ENCODE data around the gene RGL1. TPM values are rescaled to one million over a fixed set of nuclear protein-coding genes. Genes with fewer than 3 reads are reported as not detected.
A peak's percentile ranks its signal among the peaks of the same experiment; 100 is the strongest.

RGL1 gene
- total RNA-seq, 2 donors from 2014 or later, result 1.0 to 1.4 TPM

DNA sequence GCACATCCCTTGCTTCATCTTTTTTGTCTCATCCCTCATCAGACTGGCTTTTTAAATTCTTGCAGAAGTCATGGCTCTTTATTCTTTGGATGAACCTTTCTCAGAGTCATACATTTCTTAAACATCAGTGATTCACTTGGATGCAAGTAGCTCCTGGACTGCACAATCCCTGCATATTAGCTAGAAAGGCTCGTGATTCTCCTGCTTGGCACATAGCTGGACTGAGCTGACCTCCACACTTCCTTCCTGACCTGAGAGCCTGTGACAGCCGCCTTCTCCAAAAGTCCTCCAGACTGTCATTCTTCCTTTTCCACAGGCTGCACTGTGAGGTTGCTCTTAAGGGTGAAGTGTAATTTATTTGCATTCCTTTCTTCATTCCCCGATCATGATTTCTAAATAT is 109.4 kb downstream of the RGL1 start:
- Mint-ChIP-seq H3K27ac (no peak overlapping the region), H3K4me3 (no peak overlapping the region), H3K36me3 (ENCODE audit: low read depth) (peaks cover 7% of the 10 kb centered on the region), H3K27me3 (peaks cover 4% of the 10 kb centered on the region), H3K4me1 (peaks cover 26% of the 10 kb centered on the region)
- no peak for ATAC-seq
- H3K9me3 ChIP-seq (ENCODE audit: control insufficient read depth, low read length, poor library complexity, severe bottlenecking), result no peaks in the 10 kb centered on the region
- no peak for DNase-seq

DNA sequence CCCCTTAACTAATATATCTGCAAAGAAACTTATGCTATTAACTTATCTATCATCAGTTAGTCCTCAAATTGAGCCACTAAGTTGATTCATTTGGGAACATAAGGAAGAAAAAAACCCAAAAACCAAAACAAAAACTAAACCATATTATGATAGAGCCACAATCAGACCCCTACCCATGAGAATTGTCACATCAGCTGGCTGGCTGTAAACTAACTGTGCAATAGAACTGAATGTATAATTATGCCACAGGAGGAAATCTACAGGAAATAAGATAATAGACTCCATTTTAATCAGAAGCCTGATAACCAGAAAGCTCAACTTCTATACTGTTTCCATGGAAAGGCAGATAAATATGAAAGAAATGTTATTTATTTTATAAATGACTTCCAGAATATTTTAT is 110.0 kb downstream of the RGL1 start:
- no peak for DNase-seq
- Mint-ChIP-seq H3K27me3 (peaks cover 4% of the 10 kb centered on the region), H3K4me1 (peaks cover 23% of the 10 kb centered on the region), H3K4me3 (no peak overlapping the region), H3K27ac (no peak overlapping the region), H3K36me3 (ENCODE audit: low read depth) (peaks cover 7% of the 10 kb centered on the region)
- H3K9me3 ChIP-seq (ENCODE audit: control insufficient read depth, low read length, poor library complexity, severe bottlenecking), result no peaks in the 10 kb centered on the region
- no peak for ATAC-seq

DNA sequence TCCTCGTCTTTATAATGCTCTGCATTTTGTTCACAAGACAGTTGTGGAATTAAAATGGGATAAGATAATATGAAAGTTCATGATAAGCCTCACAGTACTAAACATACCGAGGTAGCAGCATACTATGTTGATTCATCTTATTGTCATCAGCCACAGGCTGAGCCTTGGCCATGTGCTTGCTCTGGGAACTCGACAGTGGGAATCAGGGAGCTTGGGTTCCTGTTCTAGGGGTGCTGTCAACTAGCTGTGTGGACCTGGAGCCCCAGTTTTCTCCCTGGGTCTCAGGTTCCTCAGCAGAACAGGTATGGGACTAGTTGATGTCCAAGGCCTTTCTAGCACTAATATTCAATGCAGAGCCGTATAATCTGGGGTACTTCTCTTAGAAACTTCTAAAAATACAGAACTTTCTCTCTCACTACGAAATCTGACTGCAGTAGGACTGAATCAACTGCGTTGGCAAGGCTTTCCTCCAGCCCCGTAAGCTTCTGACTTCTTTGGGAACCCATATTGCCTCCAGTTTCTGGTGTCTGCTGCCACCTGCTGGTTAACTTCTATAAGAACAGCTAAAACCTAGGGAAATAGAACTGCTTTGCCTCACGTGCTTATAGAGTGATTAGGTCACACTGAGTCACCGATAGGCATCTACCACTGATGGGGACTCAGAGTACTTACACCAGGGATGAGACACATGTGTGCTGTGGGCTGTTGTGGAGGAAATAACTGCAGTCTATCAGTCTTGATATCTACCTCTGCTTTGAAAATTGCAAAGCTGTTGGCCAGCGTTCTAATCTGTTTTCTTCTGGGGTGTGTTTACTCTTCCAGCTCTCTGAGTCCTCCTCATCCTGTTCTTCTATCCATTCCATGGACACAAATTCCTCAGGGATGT is 110.9 kb downstream of the RGL1 start:
- Mint-ChIP-seq H3K27ac (peak overlapping the region; percentile 56), H3K4me3 (peak overlapping the region; percentile 45), H3K4me1 (peaks cover 17% of the 10 kb centered on the region), H3K27me3 (no peaks in the 10 kb centered on the region), H3K36me3 (ENCODE audit: low read depth) (peaks cover 3% of the 10 kb centered on the region)
- DNase-seq (peak; percentile 25 to 58 (median 46)), ATAC-seq (peak; percentile 98)
- H3K9me3 ChIP-seq (ENCODE audit: control insufficient read depth, low read length, poor library complexity, severe bottlenecking), result no peaks in the 10 kb centered on the region

DNA sequence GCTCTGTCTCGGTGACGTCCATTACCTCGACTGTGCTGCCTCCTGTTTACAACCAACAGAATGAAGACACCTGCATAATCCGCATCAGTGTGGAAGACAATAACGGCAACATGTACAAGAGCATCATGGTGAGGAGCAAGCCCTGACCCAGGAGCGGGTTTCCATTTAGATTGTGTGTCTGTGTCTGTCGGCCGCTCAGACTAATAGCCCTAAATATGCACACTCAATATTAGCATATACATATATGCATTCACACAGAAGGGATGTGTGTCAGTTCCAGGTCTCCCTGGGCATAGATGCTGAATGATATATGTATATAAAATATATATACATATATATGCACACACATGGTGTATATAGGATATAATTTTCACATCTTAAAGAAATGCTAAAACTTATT is 111.7 kb downstream of the RGL1 start:
- H3K9me3 ChIP-seq (ENCODE audit: control insufficient read depth, low read length, poor library complexity, severe bottlenecking), result no peaks in the 10 kb centered on the region
- H3K27ac Mint-ChIP-seq, result peak overlapping the region; percentile 56
- no peak overlapping the region for H3K4me3 Mint-ChIP-seq
- no peak for DNase-seq
- H3K4me1 Mint-ChIP-seq, result peaks cover 17% of the 10 kb centered on the region
- no peaks in the 10 kb centered on the region for H3K27me3 Mint-ChIP-seq
- no peak for ATAC-seq
- H3K36me3 Mint-ChIP-seq (ENCODE audit: low read depth), result peaks cover 3% of the 10 kb centered on the region

DNA sequence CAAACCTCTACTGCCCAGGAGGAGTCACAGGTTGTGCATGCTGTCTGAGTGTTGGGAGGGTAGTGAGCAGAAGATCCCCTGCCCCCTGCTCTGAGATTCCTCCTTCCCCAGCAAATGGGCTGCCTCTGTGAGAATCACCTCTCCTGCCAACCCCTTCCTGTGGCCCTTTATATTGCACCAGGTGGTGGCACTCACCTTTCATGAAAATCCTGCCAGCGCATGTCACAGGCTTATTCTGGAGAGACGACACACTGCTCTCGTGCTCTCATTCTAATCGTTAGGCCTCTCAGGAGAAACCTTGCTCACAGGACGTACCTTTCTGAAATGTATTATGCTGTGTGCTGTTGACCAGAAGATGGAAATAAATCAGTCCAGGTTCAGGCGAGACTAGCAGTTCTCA is 113.7 kb downstream of the RGL1 start:
- no peak overlapping the region for H3K4me3 Mint-ChIP-seq

DNA sequence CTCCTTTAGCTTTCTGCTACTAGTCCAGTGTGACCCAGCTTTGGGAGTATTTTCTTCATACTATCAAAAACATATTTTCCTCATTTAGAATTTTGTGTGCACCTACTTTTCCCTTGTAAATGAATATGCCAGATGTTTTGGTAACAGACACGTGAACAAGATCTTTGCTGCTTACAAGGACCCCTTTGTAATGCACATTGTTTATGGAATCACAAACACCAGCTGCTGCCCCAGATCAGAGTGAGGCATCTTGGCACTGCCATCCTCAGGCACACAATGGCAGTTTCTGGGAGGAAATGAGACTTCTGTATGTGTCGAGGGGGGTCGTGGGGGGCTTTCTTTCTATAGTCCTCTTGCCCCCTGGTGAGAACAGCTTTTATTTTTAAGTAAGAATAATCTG is 115.7 kb downstream of the RGL1 start:
- Mint-ChIP-seq H3K27ac (no peak overlapping the region), H3K27me3 (no peaks in the 10 kb centered on the region), H3K4me1 (peaks cover 8% of the 10 kb centered on the region), H3K4me3 (no peak overlapping the region), H3K36me3 (ENCODE audit: low read depth) (peaks cover 8% of the 10 kb centered on the region)
- H3K9me3 ChIP-seq (ENCODE audit: control insufficient read depth, low read length, poor library complexity, severe bottlenecking), result no peaks in the 10 kb centered on the region
- ATAC-seq, result no peak
- DNase-seq, result no peak

More for the DNA sequence above, 113.7 kb downstream of the RGL1 start:
- Mint-ChIP-seq H3K27ac (no peak overlapping the region), H3K4me1 (peaks cover 15% of the 10 kb centered on the region), H3K36me3 (ENCODE audit: low read depth) (peaks cover 5% of the 10 kb centered on the region), H3K27me3 (no peaks in the 10 kb centered on the region)
- DNase-seq (no peak), ATAC-seq (no peak)
- no peaks in the 10 kb centered on the region for H3K9me3 ChIP-seq (ENCODE audit: control insufficient read depth, low read length, poor library complexity, severe bottlenecking)

DNA sequence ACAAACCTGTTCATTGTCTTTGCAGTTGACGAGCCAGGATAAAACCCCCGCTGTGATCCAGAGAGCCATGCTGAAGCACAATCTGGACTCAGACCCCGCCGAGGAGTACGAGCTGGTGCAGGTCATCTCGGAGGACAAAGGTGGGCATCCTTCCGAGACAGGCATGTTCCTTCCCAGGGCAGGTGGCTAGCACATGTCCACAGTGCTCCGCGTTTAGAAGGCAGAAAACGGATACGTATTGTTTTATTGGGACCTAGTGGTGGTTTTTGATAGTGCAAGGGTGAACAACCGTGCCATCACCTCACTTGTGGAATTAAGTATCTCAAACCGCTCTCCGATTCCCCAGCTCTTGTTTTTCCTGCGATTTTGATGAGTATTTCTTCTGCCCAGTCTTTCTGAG is 117.3 kb downstream of the RGL1 start:
- no peak for ATAC-seq
- H3K27ac Mint-ChIP-seq, result no peak overlapping the region
- H3K9me3 ChIP-seq (ENCODE audit: control insufficient read depth, low read length, poor library complexity, severe bottlenecking), result no peaks in the 10 kb centered on the region

DNA sequence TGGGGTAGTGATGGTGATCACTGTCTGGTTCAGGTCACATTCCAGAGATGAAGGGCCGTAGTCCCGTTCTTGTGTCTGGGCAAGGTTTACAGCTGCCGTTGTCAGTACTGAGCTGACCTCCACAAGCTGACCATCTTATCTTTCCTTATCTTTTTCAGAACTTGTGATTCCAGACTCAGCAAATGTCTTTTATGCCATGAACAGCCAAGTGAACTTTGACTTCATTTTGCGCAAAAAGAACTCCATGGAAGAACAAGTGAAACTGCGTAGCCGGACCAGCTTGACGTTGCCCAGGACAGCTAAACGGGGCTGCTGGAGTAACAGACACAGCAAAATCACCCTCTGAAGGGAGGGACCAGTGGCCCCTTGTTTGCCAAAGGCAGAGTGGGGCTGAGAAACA is 121.0 kb downstream of the RGL1 start:
- ATAC-seq (no peak), DNase-seq (no peak)
- no peak overlapping the region for H3K4me3 Mint-ChIP-seq
- H3K4me1 Mint-ChIP-seq, result no peaks in the 10 kb centered on the region
- peaks cover 5% of the 10 kb centered on the region for H3K36me3 Mint-ChIP-seq (ENCODE audit: low read depth)
- no peaks in the 10 kb centered on the region for H3K27me3 Mint-ChIP-seq
- H3K9me3 ChIP-seq (ENCODE audit: control insufficient read depth, low read length, poor library complexity, severe bottlenecking), result no peaks in the 10 kb centered on the region
- no peak overlapping the region for H3K27ac Mint-ChIP-seq

More for the DNA sequence above, 117.3 kb downstream of the RGL1 start:
- no peak for DNase-seq
- Mint-ChIP-seq H3K27me3 (no peaks in the 10 kb centered on the region), H3K4me1 (no peaks in the 10 kb centered on the region), H3K36me3 (ENCODE audit: low read depth) (peaks cover 8% of the 10 kb centered on the region), H3K4me3 (no peak overlapping the region)

DNA sequence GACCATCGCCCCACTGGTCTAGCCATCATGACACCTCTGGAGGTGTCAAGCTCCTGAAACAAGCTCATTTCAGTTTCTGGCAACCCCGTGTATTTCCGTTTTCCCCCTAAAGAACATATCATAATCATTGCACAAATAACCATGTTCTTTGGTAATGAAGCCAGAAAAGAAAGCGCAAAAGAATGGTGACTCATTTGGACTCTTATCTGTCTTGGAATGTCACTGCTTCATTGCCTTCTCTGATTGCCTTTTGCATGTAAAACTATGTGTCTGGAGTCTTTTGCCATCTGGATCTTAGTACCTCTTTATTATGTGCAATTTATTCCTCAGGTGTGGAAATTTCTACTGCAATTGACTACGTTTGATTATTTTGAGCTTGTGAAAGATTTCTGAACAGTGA is 122.1 kb downstream of the RGL1 start:
- no peak overlapping the region for H3K4me3 Mint-ChIP-seq
- DNase-seq (no peak), ATAC-seq (no peak)
- H3K27me3 Mint-ChIP-seq, result no peaks in the 10 kb centered on the region
- H3K9me3 ChIP-seq (ENCODE audit: control insufficient read depth, low read length, poor library complexity, severe bottlenecking), result no peaks in the 10 kb centered on the region
- peaks cover 5% of the 10 kb centered on the region for H3K36me3 Mint-ChIP-seq (ENCODE audit: low read depth)
- peaks cover 3% of the 10 kb centered on the region for H3K4me1 Mint-ChIP-seq
- no peak overlapping the region for H3K27ac Mint-ChIP-seq

DNA sequence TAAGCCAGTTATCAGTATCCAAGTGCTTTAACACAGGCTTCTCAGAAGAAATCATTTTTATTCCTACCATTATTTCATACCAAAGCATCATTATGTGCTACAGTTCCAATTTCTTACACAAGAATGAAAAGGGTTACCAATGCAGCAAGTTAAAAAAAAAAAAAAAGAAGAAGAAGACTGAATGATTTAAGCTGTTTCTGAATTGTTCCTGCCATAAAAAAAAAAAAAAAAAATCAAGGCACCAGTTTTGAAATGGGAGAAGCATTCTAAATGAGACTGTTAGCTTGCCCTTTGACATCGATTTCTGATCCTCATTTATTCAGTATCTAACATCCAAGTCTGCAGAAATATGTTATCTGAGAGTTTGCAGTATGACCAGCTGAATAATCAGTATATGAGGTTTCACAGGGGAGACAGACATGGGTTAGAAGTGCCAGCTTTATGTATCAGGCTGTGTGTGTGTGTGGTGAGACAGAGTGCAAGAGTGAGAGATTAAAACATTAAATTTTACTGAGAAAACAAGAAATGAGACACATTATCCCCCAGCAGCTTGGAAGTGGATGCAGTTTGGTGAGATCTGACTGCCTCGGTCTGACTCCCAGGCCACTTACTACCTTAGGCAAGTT is 126.8 kb downstream of the RGL1 start:
- no peak overlapping the region for H3K4me3 Mint-ChIP-seq
- H3K36me3 Mint-ChIP-seq (ENCODE audit: low read depth), result no peaks in the 10 kb centered on the region
- H3K27ac Mint-ChIP-seq, result no peak overlapping the region
- DNase-seq (no peak), ATAC-seq (no peak)
- H3K4me1 Mint-ChIP-seq, result peaks cover 6% of the 10 kb centered on the region
- no peaks in the 10 kb centered on the region for H3K27me3 Mint-ChIP-seq
- H3K9me3 ChIP-seq (ENCODE audit: control insufficient read depth, low read length, poor library complexity, severe bottlenecking), result no peaks in the 10 kb centered on the region

DNA sequence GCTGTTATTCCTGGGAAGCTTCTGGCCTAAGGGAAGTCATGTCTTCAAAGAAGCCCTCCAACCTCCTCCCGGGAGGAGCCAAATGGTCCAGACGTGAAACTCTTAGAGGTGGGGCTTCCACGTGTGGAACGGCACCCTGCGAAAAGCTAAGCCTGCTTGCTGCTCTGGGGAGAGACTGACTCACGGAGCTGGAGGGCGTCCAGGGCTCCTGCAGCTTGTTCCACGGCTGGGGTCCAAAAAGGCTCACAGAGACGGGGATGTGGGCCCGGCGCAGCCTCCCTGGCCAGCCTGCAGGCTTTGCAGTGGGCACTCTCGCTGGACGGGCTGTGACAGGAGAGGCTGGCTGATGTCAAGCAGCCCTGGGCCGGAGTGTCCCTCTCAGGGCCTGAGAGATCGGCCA is 127.5 kb downstream of the RGL1 start:
- DNase-seq (no peak), ATAC-seq (no peak)
- Mint-ChIP-seq H3K27ac (no peak overlapping the region), H3K4me3 (no peak overlapping the region), H3K36me3 (ENCODE audit: low read depth) (no peaks in the 10 kb centered on the region), H3K4me1 (peaks cover 6% of the 10 kb centered on the region), H3K27me3 (no peaks in the 10 kb centered on the region)
- H3K9me3 ChIP-seq (ENCODE audit: control insufficient read depth, low read length, poor library complexity, severe bottlenecking), result no peaks in the 10 kb centered on the region

DNA sequence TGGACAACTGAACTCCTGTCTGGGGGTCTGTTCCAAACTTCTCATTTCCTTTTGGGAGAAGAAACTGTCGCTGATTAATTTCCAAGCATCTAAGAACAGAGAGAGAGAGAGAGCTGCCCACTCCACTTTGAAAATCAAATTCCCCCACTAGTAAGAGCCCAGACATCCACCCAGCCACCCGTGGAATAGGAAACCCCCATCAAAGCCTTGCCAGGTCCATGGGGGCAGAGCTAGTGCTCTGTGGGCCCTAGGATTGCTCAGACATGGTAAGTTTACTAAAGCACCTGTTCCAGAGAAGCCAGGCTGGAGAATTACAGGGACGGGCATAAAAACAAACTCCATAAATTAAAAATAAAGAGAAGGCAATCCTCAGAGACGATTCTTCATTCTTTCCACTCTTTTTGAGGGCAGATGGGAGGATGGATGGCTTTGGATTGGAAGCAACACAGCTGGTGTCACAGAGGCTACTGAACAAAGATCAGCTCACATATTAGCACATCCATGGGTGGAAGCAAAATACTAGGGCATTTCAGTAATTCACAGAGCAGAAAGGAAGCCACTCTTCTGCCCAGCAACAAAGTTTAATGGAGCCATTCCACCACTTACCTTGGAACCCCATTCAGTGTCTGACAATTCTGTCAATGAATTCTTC is 128.7 kb downstream of the RGL1 start:
- H3K4me1 Mint-ChIP-seq, result peaks cover 6% of the 10 kb centered on the region
- DNase-seq, result no peak
- H3K27me3 Mint-ChIP-seq, result no peaks in the 10 kb centered on the region
- no peak for ATAC-seq
- no peaks in the 10 kb centered on the region for H3K36me3 Mint-ChIP-seq (ENCODE audit: low read depth)
- no peak overlapping the region for H3K4me3 Mint-ChIP-seq
- peak overlapping the region; percentile 24 for H3K27ac Mint-ChIP-seq
- H3K9me3 ChIP-seq (ENCODE audit: control insufficient read depth, low read length, poor library complexity, severe bottlenecking), result no peaks in the 10 kb centered on the region

DNA sequence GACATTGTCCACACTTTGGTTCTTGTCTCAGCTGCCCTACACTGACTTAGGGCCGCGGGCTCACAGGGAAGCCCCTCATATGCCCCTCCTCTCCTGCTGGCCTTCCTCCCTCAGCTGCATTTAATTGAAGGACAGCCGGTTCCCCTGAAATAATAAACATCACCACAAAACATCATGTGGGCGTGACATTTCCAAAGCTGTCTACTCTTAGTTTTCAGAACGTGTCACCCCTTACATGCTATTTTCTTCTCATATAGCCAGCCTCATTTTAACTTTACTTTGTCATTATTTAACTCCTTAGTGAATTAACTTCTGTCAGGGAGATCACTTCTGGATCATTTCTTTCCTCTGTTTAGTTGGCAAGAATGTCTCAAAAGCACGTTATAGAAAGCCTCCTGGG is 129.4 kb downstream of the RGL1 start:
- no peaks in the 10 kb centered on the region for H3K9me3 ChIP-seq (ENCODE audit: control insufficient read depth, low read length, poor library complexity, severe bottlenecking)
- no peaks in the 10 kb centered on the region for H3K27me3 Mint-ChIP-seq
- H3K27ac Mint-ChIP-seq, result no peak overlapping the region
- no peaks in the 10 kb centered on the region for H3K36me3 Mint-ChIP-seq (ENCODE audit: low read depth)
- peaks cover 6% of the 10 kb centered on the region for H3K4me1 Mint-ChIP-seq
- DNase-seq, result no peak
- ATAC-seq, result no peak
- no peak overlapping the region for H3K4me3 Mint-ChIP-seq

Data from T-helper 17 cell (primary cell).